ENCODE measurements around the gene UBE2I.

GRCh38 chr16:1264345-1265089, 44.9 kb upstream of the UBE2I start:
- TF ChIP-seq EZH2 (IDR thresholded peaks at IDR 0.05; ENCODE audit: borderline replicate concordance, low read depth, low read length, poor library complexity, severe bottlenecking) (no peak), CTCF (conservative IDR thresholded peaks at IDR 0.05; ENCODE audit: low read depth, low read length) (no peak)

Data from A673 (cell line).